Smooth muscle cell of the pulmonary artery (primary cell): ENCODE results near the gene MRGPRD. TPM values are rescaled to one million over a fixed set of nuclear protein-coding genes. Genes with fewer than 3 reads are reported as not detected.

Source experiments
- total RNA-seq: library from RNA; depleted of rRNA; stranded (reverse); fragments of >200 nt; gene quantifications from 2 replicates; pipeline ENCODE4 v1.2.3, GENCODE V29; 2014

Gene MRGPRD
- total RNA-seq = 0.13 TPM in 1 of 2 replicates, not detected in the other

DNA sequence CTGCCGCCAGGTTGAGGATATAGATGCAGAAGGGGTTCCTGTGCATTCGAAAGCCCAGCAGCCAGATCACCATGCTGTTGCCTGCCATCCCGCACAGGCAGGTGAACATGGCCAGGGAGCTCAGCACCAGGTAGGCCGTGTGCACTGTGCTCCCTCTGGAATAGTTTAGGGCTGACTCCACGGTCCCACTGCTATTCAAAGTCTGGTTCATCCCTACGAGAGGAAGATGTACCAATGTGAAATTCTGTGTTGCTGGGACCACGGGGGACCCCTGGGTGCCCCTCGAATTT is at the start of gene MRGPRD:
MRGPRD (minus strand) TSS at position 211 of the 290 bp plus-strand sequence; CDS start at position 211, 0 bp downstream.

DNA sequence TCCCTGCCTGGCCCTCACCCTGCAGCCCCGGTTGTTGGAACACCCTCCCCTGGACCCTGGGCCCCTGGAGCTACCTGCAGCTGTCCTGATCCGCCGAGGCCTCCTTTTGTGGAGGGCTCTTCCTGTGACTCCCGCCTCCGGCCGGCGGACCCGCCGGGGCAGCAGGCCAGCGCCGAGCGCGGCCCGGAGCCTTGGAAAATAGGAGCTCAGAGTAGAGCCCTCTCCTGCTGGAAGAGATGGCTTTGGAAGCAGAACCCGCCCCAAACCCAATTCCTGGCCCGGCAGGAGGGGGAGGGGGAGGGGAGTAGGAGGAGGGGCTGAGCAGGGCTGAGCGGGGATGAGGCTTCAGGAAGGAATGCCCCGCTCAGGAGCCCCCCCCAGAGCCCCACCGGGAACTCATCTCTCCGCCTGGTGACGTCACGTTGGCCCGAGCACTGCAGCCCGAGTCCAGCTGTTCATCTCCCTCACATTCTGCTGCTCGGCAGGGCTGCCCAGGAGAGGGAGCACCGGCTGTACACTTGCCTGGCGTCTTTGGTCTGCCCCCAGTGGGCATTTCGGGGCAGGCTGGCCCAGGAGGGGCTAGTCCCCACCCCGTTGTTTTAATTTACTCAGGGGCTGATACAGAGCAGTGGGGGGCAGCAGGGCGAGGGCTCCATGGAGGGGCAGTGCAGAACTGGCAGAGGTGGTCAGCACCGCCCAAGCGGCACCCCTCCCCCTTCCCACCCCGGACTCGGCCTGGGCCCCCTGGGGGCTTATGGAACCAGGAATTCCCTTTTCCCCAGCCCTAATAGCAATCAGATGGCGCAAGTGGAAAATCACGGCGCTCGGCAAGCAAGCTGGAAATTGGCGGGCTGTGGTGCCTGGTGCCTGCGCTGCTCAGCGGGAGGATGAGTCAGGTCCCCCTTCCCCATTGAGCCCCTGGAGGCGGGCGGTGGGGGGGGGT is 32.5 kb upstream of the MRGPRD start, which contains the start of gene MRGPRF:
MRGPRF (minus strand) TSS at position 238 of the 943 bp plus-strand sequence. CDS start 3,345 bp downstream, outside the sequence.

Other genes starting within 250 kb of the MRGPRD start
- 0.10 and 0.26 TPM in 2 replicates for gene TESMIN, start 229.5 kb downstream of the MRGPRD start, total RNA-seq
- 53.2 and 65.2 TPM in 2 replicates for gene CPT1A, start 139.1 kb downstream of the MRGPRD start, total RNA-seq
- gene MRPL21, start 77.2 kb downstream of the MRGPRD start, total RNA-seq = 24.5 and 38.3 TPM in 2 replicates
- 12.1 and 14.4 TPM in 2 replicates for gene IGHMBP2, start 77.1 kb downstream of the MRGPRD start, total RNA-seq
- gene MRGPRF, start 32.3 kb upstream of the MRGPRD start, total RNA-seq = 20.2 and 65.7 TPM in 2 replicates
- gene TPCN2, start 67.9 kb upstream of the MRGPRD start, total RNA-seq = 10.9 and 12.8 TPM in 2 replicates
- 0.50 and 0.72 TPM in 2 replicates for gene SMIM38, start 174.9 kb upstream of the MRGPRD start, total RNA-seq